HEK293T (cell line): ENCODE measurements around the gene TCFL5.

Source experiments
- CTCF ChIA-PET: fragments of 350-600 bp; formaldehyde crosslinking; extraction: SDS; loops from one replicate; lab custom pipeline; 2021; ENCODE audit warnings: antibody characterized with exemption, inconsistent platforms; lab: Yijun Ruan, JAX
- POLR2A ChIA-PET: fragments of 350-600 bp; formaldehyde crosslinking; extraction: SDS; loops from one replicate; lab custom pipeline; 2020; ENCODE audit warnings: antibody characterized with exemption, inconsistent platforms; lab: Yijun Ruan, JAX
- DNase-seq: peaks from one replicate; pipeline ENCODE4 v3.0.0; 2012; ENCODE audit warnings: mixed read lengths; ENCODE audit errors: extremely low spot score
- ARNT ChIP-seq: fragments of 450-650 bp; IDR thresholded peaks from 2 replicates; pipeline ENCODE4 v1.6.1; 2017; ENCODE audit warnings: mild to moderate bottlenecking
- BHLHE40 ChIP-seq: fragments of 450-650 bp; IDR thresholded peaks from 2 replicates; pipeline ENCODE4 v1.6.1; 2016; ENCODE audit warnings: mild to moderate bottlenecking, moderate library complexity, borderline replicate concordance
- CTBP1 ChIP-seq: fragments of 450-650 bp; IDR thresholded peaks from 2 replicates; pipeline ENCODE4 v1.6.1; 2016; ENCODE audit warnings: borderline replicate concordance
- ELF4 ChIP-seq: fragments of 450-650 bp; IDR thresholded peaks from 2 replicates; pipeline ENCODE4 v1.6.1; 2017; ENCODE audit warnings: antibody characterized with exemption
- FOXA1 ChIP-seq: fragments of 450-650 bp; IDR thresholded peaks from 2 replicates; pipeline ENCODE4 v1.6.1; 2016; ENCODE audit warnings: mild to moderate bottlenecking
- FOXK2 ChIP-seq: fragments of 450-650 bp; IDR thresholded peaks from 2 replicates; pipeline ENCODE4 v1.6.1; 2016; ENCODE audit warnings: mild to moderate bottlenecking
- FOXM1 ChIP-seq: fragments of 450-650 bp; IDR thresholded peaks from 2 replicates; pipeline ENCODE4 v1.6.1; 2017; ENCODE audit warnings: mild to moderate bottlenecking, borderline replicate concordance
- HDGF ChIP-seq: fragments of 450-650 bp; IDR thresholded peaks from 2 replicates; pipeline ENCODE4 v1.6.1; 2017; ENCODE audit warnings: antibody characterized with exemption, borderline replicate concordance
- L3MBTL2 ChIP-seq: fragments of 450-650 bp; conservative IDR thresholded peaks from 2 replicates; pipeline ENCODE4 v1.6.1; 2016; ENCODE audit warnings: mild to moderate bottlenecking
- LEF1 ChIP-seq: fragments of 450-650 bp; IDR thresholded peaks from 2 replicates; pipeline ENCODE4 v1.6.1; 2017; ENCODE audit warnings: mild to moderate bottlenecking, borderline replicate concordance
- NFRKB ChIP-seq: fragments of 450-650 bp; IDR thresholded peaks from 2 replicates; pipeline ENCODE4 v1.6.1; 2016; ENCODE audit warnings: mild to moderate bottlenecking, moderate library complexity
- PKNOX1 ChIP-seq: fragments of 450-650 bp; IDR thresholded peaks from 2 replicates; pipeline ENCODE4 v1.6.1; 2016
- SP1 ChIP-seq: fragments of 450-650 bp; IDR thresholded peaks from 2 replicates; pipeline ENCODE4 v1.6.1; 2017
- SUZ12 ChIP-seq: fragments of 450-650 bp; IDR thresholded peaks from 2 replicates; pipeline ENCODE4 v1.6.1; 2016; ENCODE audit warnings: mild to moderate bottlenecking
- TARDBP ChIP-seq: fragments of 450-650 bp; IDR thresholded peaks from 2 replicates; pipeline ENCODE4 v1.6.1; 2016
- ZNF384 ChIP-seq: fragments of 450-650 bp; IDR thresholded peaks from 2 replicates; pipeline ENCODE4 v1.6.1; 2016

TCFL5 gene

GRCh38 chr20:62819494-62820174 is 42.0 kb downstream of the TCFL5 start:
- CTCF ChIA-PET: no interaction called here
- no peak for DNase-seq
- POLR2A ChIA-PET: interaction anchor here (0.9 to 1.0 kb wide), 2 partner anchors 25 to 42 kb away, joined by 3 read pairs; partner anchors contain the start of gene TCFL5
- TF ChIP-seq ZNF384 (no peak), L3MBTL2 (no peak), FOXA1 (no peak), CTBP1 (no peak), FOXM1 (no peak), NFRKB (no peak), ARNT (no peak), TARDBP (no peak), ELF4 (no peak), LEF1 (no peak), BHLHE40 (no peak), SP1 (no peak), SUZ12 (no peak), PKNOX1 (no peak), FOXK2 (no peak), HDGF (no peak)

GRCh38 chr20:62818592-62819493 is 42.8 kb downstream of the TCFL5 start:
- TF ChIP-seq HDGF: no peak
- TF ChIP-seq BHLHE40: no peak
- TF ChIP-seq LEF1: no peak
- TF ChIP-seq TARDBP: no peak
- no peak for TF ChIP-seq ARNT
- TF ChIP-seq NFRKB: no peak
- no peak for TF ChIP-seq ELF4
- TF ChIP-seq CTBP1: no peak
- no peak for TF ChIP-seq ZNF384
- TF ChIP-seq FOXM1: no peak
- TF ChIP-seq PKNOX1: no peak
- no peak for TF ChIP-seq SP1
- no peak for TF ChIP-seq L3MBTL2
- no peak for TF ChIP-seq SUZ12
- TF ChIP-seq FOXK2: no peak
- no peak for TF ChIP-seq FOXA1
- ChIA-PET POLR2A (no interaction called here), CTCF (no interaction called here)
- no peak for DNase-seq

- TF ChIP-seq CTBP1 (no peak), SP1 (no peak), TARDBP (no peak), FOXA1 (no peak), LEF1 (no peak), BHLHE40 (no peak), FOXM1 (no peak), ARNT (no peak)
- POLR2A ChIA-PET: no interaction called here
- CTCF ChIA-PET: no interaction called here
- no peak for DNase-seq
Measured at GRCh38 chr20:62817975-62818591, 43.5 kb downstream of the TCFL5 start.

- TF ChIP-seq SUZ12 (no peak), FOXM1 (no peak), TARDBP (no peak), LEF1 (no peak), ZNF384 (no peak), ARNT (no peak), ELF4 (no peak), PKNOX1 (no peak), FOXK2 (no peak), CTBP1 (no peak), HDGF (no peak), FOXA1 (no peak), SP1 (no peak), L3MBTL2 (no peak), BHLHE40 (no peak), NFRKB (no peak)
- ChIA-PET CTCF (no interaction called here), POLR2A (interaction anchor here (2.6 kb wide), 1 partner anchor 22 kb away, joined by 8 read pairs; the partner anchor contains the start of gene MRGBP)
- DNase-seq: no peak
Measured at GRCh38 chr20:62816884-62817873, 44.4 kb downstream of the TCFL5 start, which contains the start of gene COL9A3. COL9A3 (plus strand) TSS chr20:62817050; CDS start chr20:62817065, 15 bp downstream.
